ENCODE results near the gene FBP2.
"Not testable (repeated sequence)": the region's sequence is repeated elsewhere in the genome, so short reads cannot be mapped to it uniquely, and the experiment has no call there.

FBP2 gene

GRCh38 chr9:94591876-94592275, 1.7 kb downstream of the FBP2 start:
- no peak for TF ChIP-seq POLR2A (IDR thresholded peaks at IDR 0.05; ENCODE audit: low read length)
- no peak for DNase-seq

GRCh38 chr9:94591046-94591545, 2.5 kb downstream of the FBP2 start:
- DNase-seq, result not testable (repeated sequence)

- TF ChIP-seq GATA1 (IDR thresholded peaks at IDR 0.05; ENCODE audit: low read depth, low read length) (no peak), POLR2A (IDR thresholded peaks at IDR 0.05; ENCODE audit: low read length) (no peak)
- DNase-seq, result no peak
Observed at GRCh38 chr9:94588681-94589080, 4.9 kb downstream of the FBP2 start.

- DNase-seq, result no peak
- TF ChIP-seq POLR2A (IDR thresholded peaks at IDR 0.05; ENCODE audit: low read length) (no peak), GATA1 (IDR thresholded peaks at IDR 0.05; ENCODE audit: low read depth, low read length) (no peak)
Observed at GRCh38 chr9:94586814-94587213, 6.8 kb downstream of the FBP2 start.

GRCh38 chr9:94586316-94586715, 7.3 kb downstream of the FBP2 start:
- no peak for TF ChIP-seq POLR2A (IDR thresholded peaks at IDR 0.05; ENCODE audit: low read length)
- no peak for TF ChIP-seq GATA1 (IDR thresholded peaks at IDR 0.05; ENCODE audit: low read depth, low read length)
- DNase-seq, result no peak

- no peak for TF ChIP-seq POLR2A (IDR thresholded peaks at IDR 0.05; ENCODE audit: low read length)
- no peak for TF ChIP-seq GATA1 (IDR thresholded peaks at IDR 0.05; ENCODE audit: low read depth, low read length)
- no peak for DNase-seq
Observed at GRCh38 chr9:94584555-94584954, 9.1 kb downstream of the FBP2 start.

GRCh38 chr9:94581728-94582127, 11.9 kb downstream of the FBP2 start:
- no peak for DNase-seq
- TF ChIP-seq GATA1 (IDR thresholded peaks at IDR 0.05; ENCODE audit: low read depth, low read length), result no peak
- TF ChIP-seq POLR2A (IDR thresholded peaks at IDR 0.05; ENCODE audit: low read length), result no peak

GRCh38 chr9:94577571-94577970, 16.1 kb downstream of the FBP2 start:
- TF ChIP-seq POLR2A (IDR thresholded peaks at IDR 0.05; ENCODE audit: low read length), result no peak
- no peak for TF ChIP-seq GATA1 (IDR thresholded peaks at IDR 0.05; ENCODE audit: low read depth, low read length)
- no peak for DNase-seq

GRCh38 chr9:94577036-94577435, 16.6 kb downstream of the FBP2 start:
- no peak for TF ChIP-seq POLR2A (IDR thresholded peaks at IDR 0.05; ENCODE audit: low read length)
- TF ChIP-seq GATA1 (IDR thresholded peaks at IDR 0.05; ENCODE audit: low read depth, low read length), result no peak
- DNase-seq, result no peak

- TF ChIP-seq POLR2A (IDR thresholded peaks at IDR 0.05; ENCODE audit: low read length) (no peak), GATA1 (IDR thresholded peaks at IDR 0.05; ENCODE audit: low read depth, low read length) (no peak)
- no peak for DNase-seq
Observed at GRCh38 chr9:94576131-94576530, 17.5 kb downstream of the FBP2 start.

- DNase-seq, result no peak
- TF ChIP-seq GATA1 (IDR thresholded peaks at IDR 0.05; ENCODE audit: low read depth, low read length) (no peak), POLR2A (IDR thresholded peaks at IDR 0.05; ENCODE audit: low read length) (no peak)
Observed at GRCh38 chr9:94568972-94569712, 24.5 kb downstream of the FBP2 start.

GRCh38 chr9:94568250-94568889, 25.3 kb downstream of the FBP2 start:
- no peak for DNase-seq

GRCh38 chr9:94567271-94567670, 26.4 kb downstream of the FBP2 start:
- no peak for DNase-seq
- TF ChIP-seq POLR2A (IDR thresholded peaks at IDR 0.05; ENCODE audit: low read length), result no peak

More at GRCh38 chr9:94568250-94568889, 25.3 kb downstream of the FBP2 start:
- no peak for TF ChIP-seq GATA1 (IDR thresholded peaks at IDR 0.05; ENCODE audit: low read depth, low read length)
- no peak for TF ChIP-seq POLR2A (IDR thresholded peaks at IDR 0.05; ENCODE audit: low read length)

- DNase-seq, result no peak
- TF ChIP-seq GATA1 (IDR thresholded peaks at IDR 0.05; ENCODE audit: low read depth, low read length) (no peak), POLR2A (IDR thresholded peaks at IDR 0.05; ENCODE audit: low read length) (no peak)
Observed at GRCh38 chr9:94566550-94566949, 27.1 kb downstream of the FBP2 start.

GRCh38 chr9:94564279-94564678, 29.3 kb downstream of the FBP2 start:
- DNase-seq, result not testable (repeated sequence)
